ENCODE data around the gene CENPN. TPM values are rescaled to one million over a fixed set of nuclear protein-coding genes. Genes with fewer than 3 reads are reported as not detected.

CENPN gene
- total RNA-seq, 1 donor from 2014 or later: 10.0 TPM

DNA sequence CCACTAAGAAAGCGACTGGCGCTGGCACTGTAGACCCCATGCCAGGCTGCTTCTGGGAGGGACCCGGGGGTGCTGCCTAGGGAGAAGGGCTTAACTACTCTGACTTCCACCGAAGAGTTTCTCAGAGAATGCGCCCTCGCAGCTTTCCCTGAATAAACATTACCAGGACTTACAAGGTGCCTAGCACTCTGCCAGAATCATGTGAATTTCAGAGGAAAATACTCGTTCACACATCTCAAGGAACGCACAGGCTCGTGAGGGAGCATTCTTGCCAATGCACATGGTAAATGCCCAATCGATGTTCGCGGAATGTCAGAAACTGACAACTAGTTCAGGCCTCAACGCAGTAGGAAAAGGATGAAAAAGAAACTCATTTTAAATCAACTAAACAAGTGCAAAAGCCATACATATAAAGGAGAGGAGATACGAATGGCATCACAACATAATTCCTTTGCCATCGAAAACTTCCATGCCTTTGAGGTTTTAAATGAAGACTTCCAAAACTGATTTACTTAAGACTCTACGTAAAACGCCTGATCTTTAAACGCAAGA is 1.3 kb upstream of the CENPN start:
- H3K36me3 Mint-ChIP-seq (ENCODE audit: unreplicated experiment): no peaks in the 10 kb centered on the region
- DNase-seq (ENCODE audit: extremely low spot score, unreplicated experiment): no peak
- H3K9me3 Mint-ChIP-seq (ENCODE audit: unreplicated experiment): no peaks in the 10 kb centered on the region
- H3K4me3 Mint-ChIP-seq (ENCODE audit: unreplicated experiment): peak overlapping the region; percentile 95
- H3K27ac Mint-ChIP-seq (ENCODE audit: unreplicated experiment): peak overlapping the region; percentile 98
- TF ChIP-seq, protein P1, sequence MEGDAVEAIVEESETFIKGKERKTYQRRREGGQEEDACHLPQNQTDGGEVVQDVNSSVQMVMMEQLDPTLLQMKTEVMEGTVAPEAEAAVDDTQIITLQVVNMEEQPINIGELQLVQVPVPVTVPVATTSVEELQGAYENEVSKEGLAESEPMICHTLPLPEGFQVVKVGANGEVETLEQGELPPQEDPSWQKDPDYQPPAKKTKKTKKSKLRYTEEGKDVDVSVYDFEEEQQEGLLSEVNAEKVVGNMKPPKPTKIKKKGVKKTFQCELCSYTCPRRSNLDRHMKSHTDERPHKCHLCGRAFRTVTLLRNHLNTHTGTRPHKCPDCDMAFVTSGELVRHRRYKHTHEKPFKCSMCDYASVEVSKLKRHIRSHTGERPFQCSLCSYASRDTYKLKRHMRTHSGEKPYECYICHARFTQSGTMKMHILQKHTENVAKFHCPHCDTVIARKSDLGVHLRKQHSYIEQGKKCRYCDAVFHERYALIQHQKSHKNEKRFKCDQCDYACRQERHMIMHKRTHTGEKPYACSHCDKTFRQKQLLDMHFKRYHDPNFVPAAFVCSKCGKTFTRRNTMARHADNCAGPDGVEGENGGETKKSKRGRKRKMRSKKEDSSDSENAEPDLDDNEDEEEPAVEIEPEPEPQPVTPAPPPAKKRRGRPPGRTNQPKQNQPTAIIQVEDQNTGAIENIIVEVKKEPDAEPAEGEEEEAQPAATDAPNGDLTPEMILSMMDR (IDR thresholded peaks at IDR 0.05): no peak
- peaks cover 38% of the 10 kb centered on the region for H3K4me1 Mint-ChIP-seq (ENCODE audit: unreplicated experiment)
- H3K27me3 Mint-ChIP-seq (ENCODE audit: unreplicated experiment): no peaks in the 10 kb centered on the region

DNA sequence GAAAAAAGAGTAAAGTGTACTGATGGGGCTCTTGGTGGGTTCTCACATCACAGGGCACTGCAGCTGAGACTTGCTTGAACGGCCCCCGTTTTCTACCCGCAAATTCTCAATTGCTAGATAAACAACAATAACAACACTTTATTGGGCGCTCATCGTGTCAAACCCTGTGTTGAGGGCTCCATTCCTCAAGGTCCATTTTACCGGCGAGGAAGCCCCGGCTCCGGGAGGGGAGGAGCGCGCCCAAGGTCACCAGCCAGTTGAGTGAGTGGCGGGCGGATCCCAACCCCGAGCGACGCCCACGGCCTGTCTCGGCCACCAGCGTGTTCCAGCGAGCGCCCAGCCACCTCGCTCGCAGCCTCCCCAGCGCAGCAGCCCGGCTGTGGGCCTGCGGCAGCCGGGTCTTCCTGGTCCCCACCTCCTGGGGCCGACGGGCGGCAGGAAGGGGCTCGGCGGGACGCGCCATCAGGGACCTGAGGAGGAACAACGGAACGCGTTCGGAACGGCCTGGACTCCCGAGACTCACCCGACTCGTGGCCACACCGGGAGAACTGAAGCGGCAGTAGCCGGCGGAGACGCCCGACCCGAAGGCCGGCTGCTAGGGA is 702 bp upstream of the CENPN start:
- H3K27ac Mint-ChIP-seq (ENCODE audit: unreplicated experiment): peak overlapping the region; percentile 98
- H3K27me3 Mint-ChIP-seq (ENCODE audit: unreplicated experiment): no peaks in the 10 kb centered on the region
- peaks cover 38% of the 10 kb centered on the region for H3K4me1 Mint-ChIP-seq (ENCODE audit: unreplicated experiment)
- TF ChIP-seq, protein P1 (IDR thresholded peaks at IDR 0.05): no peak
- no peaks in the 10 kb centered on the region for H3K9me3 Mint-ChIP-seq (ENCODE audit: unreplicated experiment)
- H3K4me3 Mint-ChIP-seq (ENCODE audit: unreplicated experiment): peak overlapping the region; percentile 95
- H3K36me3 Mint-ChIP-seq (ENCODE audit: unreplicated experiment): no peaks in the 10 kb centered on the region
- peak; percentile 89 for DNase-seq (ENCODE audit: extremely low spot score, unreplicated experiment)

DNA sequence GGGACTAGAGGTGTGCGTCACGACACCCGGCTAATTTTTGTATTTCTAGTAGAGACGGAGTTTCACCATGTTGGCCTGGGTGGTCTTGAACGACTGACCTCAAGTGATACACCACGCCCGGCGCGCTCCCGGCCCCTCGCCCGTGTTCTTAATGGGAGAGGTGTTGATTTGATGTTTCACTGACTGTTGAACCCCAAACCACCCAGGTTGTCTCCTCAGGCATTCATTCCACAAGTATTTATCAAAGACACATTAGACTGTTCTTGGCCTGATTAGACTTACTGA is 1.4 kb downstream of the CENPN start:
- H3K36me3 Mint-ChIP-seq (ENCODE audit: unreplicated experiment): no peaks in the 10 kb centered on the region
- TF ChIP-seq, protein P1 (IDR thresholded peaks at IDR 0.05): no peak
- peak overlapping the region; percentile 98 for H3K27ac Mint-ChIP-seq (ENCODE audit: unreplicated experiment)
- no peaks in the 10 kb centered on the region for H3K27me3 Mint-ChIP-seq (ENCODE audit: unreplicated experiment)
- no peaks in the 10 kb centered on the region for H3K9me3 Mint-ChIP-seq (ENCODE audit: unreplicated experiment)
- H3K4me3 Mint-ChIP-seq (ENCODE audit: unreplicated experiment): peak overlapping the region; percentile 95
- no peak for DNase-seq (ENCODE audit: extremely low spot score, unreplicated experiment)
- peaks cover 34% of the 10 kb centered on the region for H3K4me1 Mint-ChIP-seq (ENCODE audit: unreplicated experiment)

GRCh38 chr16:81012974-81013373 is 6.0 kb downstream of the CENPN start:
- H3K4me1 Mint-ChIP-seq (ENCODE audit: unreplicated experiment): peaks cover 5% of the 10 kb centered on the region
- H3K4me3 Mint-ChIP-seq (ENCODE audit: unreplicated experiment): no peak overlapping the region
- H3K27ac Mint-ChIP-seq (ENCODE audit: unreplicated experiment): no peak overlapping the region
- peaks cover 3% of the 10 kb centered on the region for H3K36me3 Mint-ChIP-seq (ENCODE audit: unreplicated experiment)
- TF ChIP-seq, protein P1 (IDR thresholded peaks at IDR 0.05): no peak
- no peak for DNase-seq (ENCODE audit: extremely low spot score, unreplicated experiment)
- H3K27me3 Mint-ChIP-seq (ENCODE audit: unreplicated experiment): no peaks in the 10 kb centered on the region
- H3K9me3 Mint-ChIP-seq (ENCODE audit: unreplicated experiment): no peaks in the 10 kb centered on the region

DNA sequence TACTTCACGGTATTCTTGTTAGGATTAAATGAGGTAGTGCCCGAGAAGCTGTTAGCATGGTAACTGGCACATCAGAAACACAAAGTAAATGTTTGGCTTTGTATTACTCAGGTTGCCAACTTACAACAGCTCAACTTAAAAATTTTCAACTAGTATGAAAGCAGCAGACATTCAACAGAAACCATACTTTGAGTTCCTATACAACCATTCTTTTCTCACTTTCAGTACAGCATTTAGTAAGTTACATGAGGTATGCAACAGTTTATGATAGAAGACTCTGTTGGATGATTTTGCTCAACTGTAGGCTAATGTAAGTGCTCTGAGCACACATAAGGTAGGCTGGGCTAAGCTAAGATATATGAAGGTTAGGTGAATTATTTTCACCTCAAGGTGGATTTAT is 7.7 kb downstream of the CENPN start:
- DNase-seq (ENCODE audit: extremely low spot score, unreplicated experiment): no peak
- Mint-ChIP-seq H3K27me3 (ENCODE audit: unreplicated experiment) (no peaks in the 10 kb centered on the region), H3K36me3 (ENCODE audit: unreplicated experiment) (peaks cover 5% of the 10 kb centered on the region), H3K9me3 (ENCODE audit: unreplicated experiment) (no peaks in the 10 kb centered on the region), H3K27ac (ENCODE audit: unreplicated experiment) (no peak overlapping the region), H3K4me3 (ENCODE audit: unreplicated experiment) (no peak overlapping the region), H3K4me1 (ENCODE audit: unreplicated experiment) (no peaks in the 10 kb centered on the region)
- TF ChIP-seq, protein P1 (IDR thresholded peaks at IDR 0.05): no peak
